OCI-LY3 (cell line): Measurements from ENCODE around the gene UMODL1.

Experiments
- CTCF ChIP-seq: fragments of 200-600, 300-600 bp; sonication (generic); IDR thresholded peaks from 2 replicates; pipeline ENCODE4 v1.5.1; 2014; ENCODE audit warnings: antibody characterized with exemption, low read length, low read depth
- EZH2phosphoT487 ChIP-seq: fragments of 200-600 bp; shearing (Covaris generic); IDR thresholded peaks from 2 replicates; pipeline ENCODE4 v1.6.1; 2018; ENCODE audit warnings: antibody characterized with exemption, mixed run types, low read depth

DNA sequence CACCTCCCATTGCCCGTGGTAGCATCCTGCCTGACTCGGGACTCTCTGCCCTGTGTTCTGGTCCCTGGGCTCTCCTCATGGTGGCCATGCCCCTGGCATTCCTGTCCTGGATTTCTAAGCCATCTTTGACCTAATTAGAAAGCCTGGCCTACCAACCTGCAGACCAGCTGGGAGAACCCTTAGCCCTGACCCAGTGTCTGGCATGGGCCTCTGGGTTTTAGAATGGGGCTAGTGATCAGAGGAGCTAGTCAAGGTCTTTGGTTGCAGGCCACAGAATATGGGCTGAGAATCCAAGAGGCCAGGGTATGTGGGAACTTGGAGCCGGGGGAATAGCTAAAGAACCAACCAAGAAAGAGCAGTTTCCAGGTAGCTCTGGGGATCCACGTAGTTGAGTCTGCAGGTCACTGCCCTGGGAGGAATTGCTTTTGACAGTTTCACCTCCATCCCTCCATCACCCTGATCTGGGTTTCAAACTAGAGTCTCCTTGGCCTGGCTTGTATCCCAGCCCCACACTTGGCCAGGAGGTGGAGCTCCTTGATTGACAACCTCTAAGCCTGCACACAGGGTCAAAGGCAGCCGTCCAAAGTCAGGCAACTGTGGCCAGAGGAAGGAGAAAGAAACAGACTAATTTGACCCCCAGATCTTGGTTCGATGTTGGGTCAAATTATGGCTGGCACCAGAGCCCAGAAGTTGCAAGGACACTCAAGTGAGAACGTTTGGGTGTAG lies 93.1 kb downstream of the UMODL1 start:
- TF ChIP-seq CTCF (peak; percentile 70), EZH2phosphoT487 (no peak)
